ENCODE results near the gene EEF1AKMT2. TPM values are rescaled to one million over a fixed set of nuclear protein-coding genes. Genes with fewer than 3 reads are reported as not detected.
A peak's percentile ranks its signal among the peaks of the same experiment; 100 is the strongest.
"Not testable (repeated sequence)": the region's sequence is repeated elsewhere in the genome, so short reads cannot be mapped to it uniquely, and the experiment has no call there.

EEF1AKMT2 gene
- 10 to 100 TPM; 14.8 to 15.3 TPM for total RNA-seq
- long read RNA-seq, donor 1, partial matches to known transcripts, result 0 of 6 reads
- long read RNA-seq, donor 1, other reads (novel, unspliced or antisense), result 3 of 6 reads
- long read RNA-seq, donor 2, transcript EEF1AKMT2-202 (6 exons, 1,013 nt), result minor isoform, 6 of 20 reads
- long read RNA-seq, donor 2, transcript EEF1AKMT2-201 (7 exons, 1,462 nt), result major isoform, 7 of 20 reads
- long read RNA-seq, donor 2, partial matches to known transcripts, result 1 of 20 reads
- long read RNA-seq, donor 2, other reads (novel, unspliced or antisense), result 3 of 20 reads

GRCh38 chr10:124791547-124792348 is at the start of gene EEF1AKMT2:
EEF1AKMT2 (minus strand) TSS chr10:124791887; CDS start chr10:124791833, 54 bp downstream.
- intact Hi-C loops (cut with DNase I), result no loop called here
- DNase-seq (ENCODE audit: low spot score), result peak; percentile 95

GRCh38 chr10:124837687-124838086 is 46.0 kb upstream of the EEF1AKMT2 start:
- intact Hi-C loops (cut with DNase I), result no loop called here
- DNase-seq (ENCODE audit: low spot score), result no peak

- no peak for DNase-seq (ENCODE audit: low spot score)
- intact Hi-C loops (cut with DNase I), result no loop called here
These were observed 39.4 kb upstream of the EEF1AKMT2 start for GRCh38 chr10:124831116-124831515.

- intact Hi-C loops (cut with DNase I), result no loop called here
- no peak for DNase-seq (ENCODE audit: low spot score)
These were observed 38.8 kb upstream of the EEF1AKMT2 start for GRCh38 chr10:124830445-124830844.

GRCh38 chr10:124829447-124830115 is 37.9 kb upstream of the EEF1AKMT2 start:
- intact Hi-C loops (cut with DNase I), result loop anchor here in 1 of 2 donors (10.0 kb wide), 1 partner anchor 295 kb away; no protein-coding TSS in a partner anchor
- DNase-seq (ENCODE audit: low spot score), result no peak

- intact Hi-C loops (cut with DNase I), result loop anchor here in 1 of 2 donors (10.0 kb wide), 1 partner anchor 293 kb away; no protein-coding TSS in a partner anchor
- DNase-seq (ENCODE audit: low spot score), result no peak
These were observed 35.8 kb upstream of the EEF1AKMT2 start for GRCh38 chr10:124827474-124827873.

GRCh38 chr10:124826262-124826661 is 34.6 kb upstream of the EEF1AKMT2 start:
- no peak for DNase-seq (ENCODE audit: low spot score)
- intact Hi-C loops (cut with DNase I), result loop anchor here in 1 of 2 donors (10.0 kb wide), 1 partner anchor 291 kb away; no protein-coding TSS in a partner anchor

GRCh38 chr10:124825702-124826101 is 34.0 kb upstream of the EEF1AKMT2 start:
- intact Hi-C loops (cut with DNase I), result loop anchor here in 1 of 2 donors (10.0 kb wide), 1 partner anchor 291 kb away; no protein-coding TSS in a partner anchor
- DNase-seq (ENCODE audit: low spot score), result no peak

- not testable (repeated sequence) for DNase-seq (ENCODE audit: low spot score)
- intact Hi-C loops (cut with DNase I), result loop anchor here (5.0 to 10.0 kb wide), 2 partner anchors 290 to 293 kb away; no protein-coding TSS in a partner anchor
These were observed 33.2 kb upstream of the EEF1AKMT2 start for GRCh38 chr10:124824932-124825331.

- intact Hi-C loops (cut with DNase I), result loop anchor here (5.0 to 10.0 kb wide), 2 partner anchors 290 to 292 kb away; no protein-coding TSS in a partner anchor
- no peak for DNase-seq (ENCODE audit: low spot score)
These were observed 32.8 kb upstream of the EEF1AKMT2 start for GRCh38 chr10:124824507-124824906.

GRCh38 chr10:124821520-124821919 is 29.8 kb upstream of the EEF1AKMT2 start:
- DNase-seq (ENCODE audit: low spot score), result no peak
- intact Hi-C loops (cut with DNase I), result loop anchor here (5.0 to 10.0 kb wide), 2 partner anchors 287 to 289 kb away; no protein-coding TSS in a partner anchor

GRCh38 chr10:124820121-124820520 is 28.4 kb upstream of the EEF1AKMT2 start:
- DNase-seq (ENCODE audit: low spot score), result no peak
- intact Hi-C loops (cut with DNase I), result loop anchor here (5.0 to 10.0 kb wide), 2 partner anchors 285 to 288 kb away; no protein-coding TSS in a partner anchor

GRCh38 chr10:124802313-124802675 is 10.6 kb upstream of the EEF1AKMT2 start:
- intact Hi-C loops (cut with DNase I), result no loop called here
- no peak for DNase-seq (ENCODE audit: low spot score)

- intact Hi-C loops (cut with DNase I), result no loop called here
These were observed 7.5 kb upstream of the EEF1AKMT2 start for GRCh38 chr10:124799211-124799610.

GRCh38 chr10:124798781-124799180 is 7.1 kb upstream of the EEF1AKMT2 start:
- intact Hi-C loops (cut with DNase I), result no loop called here

More at GRCh38 chr10:124799211-124799610, 7.5 kb upstream of the EEF1AKMT2 start:
- DNase-seq (ENCODE audit: low spot score), result no peak

GRCh38 chr10:124798364-124798763 is 6.7 kb upstream of the EEF1AKMT2 start:
- DNase-seq (ENCODE audit: low spot score), result no peak
- intact Hi-C loops (cut with DNase I), result no loop called here

More at GRCh38 chr10:124798781-124799180, 7.1 kb upstream of the EEF1AKMT2 start:
- no peak for DNase-seq (ENCODE audit: low spot score)

- no peak for DNase-seq (ENCODE audit: low spot score)
- intact Hi-C loops (cut with DNase I), result no loop called here
These were observed 1.3 kb upstream of the EEF1AKMT2 start for GRCh38 chr10:124792998-124793352.

- intact Hi-C loops (cut with DNase I); DNase-seq (ENCODE audit: low spot score): not testable (repeated sequence)
These were observed 8.8 kb downstream of the EEF1AKMT2 start for GRCh38 chr10:124782900-124783299.

- DNase-seq (ENCODE audit: low spot score), result no peak
- intact Hi-C loops (cut with DNase I), result no loop called here
These were observed 22.9 kb downstream of the EEF1AKMT2 start for GRCh38 chr10:124768791-124769190.
